Activated CD8-positive, alpha-beta memory T cell treated with anti-CD3 and anti-CD28 coated beads for 4 hours (primary cell): ENCODE data around the gene GLI3.

Source experiments
- DNase-seq, 2 donors: peaks; one replicate each; pipeline ENCODE4 v3.0.0-alpha.2; 2020; ENCODE audit warnings: low read depth in 2 of 2

The GLI3 gene

GRCh38 chr7:41930538-41931262, 306.3 kb downstream of the GLI3 start:
- no peak for DNase-seq

- DNase-seq, result no peak
Observed at GRCh38 chr7:41928781-41929180, 308.2 kb downstream of the GLI3 start.

DNA sequence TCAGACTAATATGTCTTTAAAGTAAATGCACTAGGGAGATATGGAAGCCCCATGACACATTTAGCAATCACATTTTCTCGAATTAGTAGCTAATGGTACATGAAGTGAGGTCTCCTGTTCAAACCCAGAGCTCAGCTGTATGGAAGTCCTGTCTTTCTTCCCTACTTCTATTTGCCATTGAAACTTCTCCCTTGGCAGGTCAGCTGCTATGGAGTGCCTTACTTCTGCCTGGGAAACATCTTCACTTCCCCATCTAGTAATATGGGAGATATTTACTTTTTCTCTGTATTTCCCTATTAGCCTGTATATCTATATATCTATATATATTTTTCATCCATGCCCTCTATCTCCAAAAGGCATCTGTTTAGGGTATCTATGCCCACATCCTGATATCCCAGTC, 308.8 kb downstream of the GLI3 start:
- no peak for DNase-seq

GRCh38 chr7:41927380-41927779, 309.6 kb downstream of the GLI3 start:
- no peak for DNase-seq

GRCh38 chr7:41925946-41926345, 311.1 kb downstream of the GLI3 start:
- DNase-seq, result no peak

DNA sequence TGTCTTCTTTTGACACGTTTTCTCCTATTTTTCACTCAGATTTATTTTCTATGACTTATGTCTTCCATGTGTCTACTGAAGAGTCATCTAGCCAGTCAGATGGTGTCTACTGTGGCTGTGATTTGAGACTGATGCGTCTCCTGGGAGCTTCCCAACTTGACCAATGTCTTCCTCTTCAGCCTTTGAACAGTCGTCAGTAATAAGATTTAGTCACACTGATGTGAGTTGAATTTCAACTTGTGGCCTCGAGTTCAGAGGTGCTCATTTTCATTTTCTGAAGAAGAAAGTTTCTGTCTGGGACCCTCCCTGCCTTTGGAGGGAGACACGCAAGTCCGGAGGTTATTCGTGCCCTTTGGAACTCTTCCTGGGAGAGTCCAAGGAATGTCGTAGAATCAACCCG, 312.2 kb downstream of the GLI3 start:
- DNase-seq, result no peak

- DNase-seq, result no peak
Observed at GRCh38 chr7:41922373-41922772, 314.6 kb downstream of the GLI3 start.

GRCh38 chr7:41921453-41921981, 315.5 kb downstream of the GLI3 start:
- no peak for DNase-seq

- no peak for DNase-seq
Observed at GRCh38 chr7:41918597-41918996, 318.4 kb downstream of the GLI3 start.

DNA sequence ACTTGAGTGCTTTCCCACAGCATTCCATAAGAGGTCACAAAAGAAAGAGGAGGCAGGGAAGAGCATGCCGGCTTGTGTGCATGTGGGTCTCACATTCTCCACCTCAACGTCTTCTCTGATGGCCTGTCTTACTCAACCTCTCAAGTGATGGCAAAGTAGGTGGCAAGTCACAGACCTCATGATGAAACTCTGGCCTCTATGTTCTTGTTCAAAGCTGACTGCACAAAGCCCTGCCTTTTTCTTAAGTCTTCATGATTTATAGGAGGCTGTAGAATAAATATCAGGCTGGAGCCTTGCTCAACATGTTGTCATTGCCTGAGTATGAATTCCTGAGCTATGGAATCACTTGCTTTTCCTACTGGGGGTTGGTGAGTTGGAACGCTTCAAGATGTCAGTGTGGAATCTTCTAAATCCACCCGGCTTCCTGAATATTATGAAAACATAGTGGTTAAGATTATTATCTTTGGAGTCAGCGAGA, 320.5 kb downstream of the GLI3 start:
- no peak for DNase-seq

GRCh38 chr7:41915871-41916270, 321.1 kb downstream of the GLI3 start:
- DNase-seq, result no peak

DNA sequence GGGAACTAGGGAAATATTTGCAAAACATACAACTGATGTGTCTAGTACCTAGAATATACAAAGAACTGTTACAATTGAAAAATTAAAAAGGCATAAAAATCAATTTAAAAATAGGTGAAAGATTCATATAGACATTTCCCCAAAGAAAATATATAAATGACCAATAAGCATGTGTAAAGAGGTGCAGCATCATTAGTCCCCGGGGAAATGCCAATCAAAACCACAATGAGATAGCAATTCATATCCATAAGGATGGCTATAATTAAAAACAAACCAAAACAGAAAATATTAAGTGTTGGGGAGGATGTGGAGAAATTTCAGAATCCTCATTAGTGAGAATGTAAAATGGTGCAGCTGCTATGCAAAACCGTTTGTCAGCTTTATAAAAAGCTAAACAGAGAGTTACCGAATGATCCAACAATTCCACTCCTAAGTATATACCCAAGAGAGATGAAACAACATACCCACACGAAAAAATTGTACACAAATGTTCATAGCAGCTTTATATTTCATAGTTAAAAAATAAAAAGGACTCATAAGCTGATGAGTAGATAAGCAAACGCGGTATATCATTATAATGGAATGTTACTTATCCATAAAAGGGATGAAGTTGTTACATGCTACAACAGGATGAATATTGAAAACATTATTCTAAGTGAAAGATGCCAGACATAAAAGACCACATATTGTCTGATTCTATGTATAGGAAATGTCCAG, 324.0 kb downstream of the GLI3 start:
- no peak for DNase-seq

DNA sequence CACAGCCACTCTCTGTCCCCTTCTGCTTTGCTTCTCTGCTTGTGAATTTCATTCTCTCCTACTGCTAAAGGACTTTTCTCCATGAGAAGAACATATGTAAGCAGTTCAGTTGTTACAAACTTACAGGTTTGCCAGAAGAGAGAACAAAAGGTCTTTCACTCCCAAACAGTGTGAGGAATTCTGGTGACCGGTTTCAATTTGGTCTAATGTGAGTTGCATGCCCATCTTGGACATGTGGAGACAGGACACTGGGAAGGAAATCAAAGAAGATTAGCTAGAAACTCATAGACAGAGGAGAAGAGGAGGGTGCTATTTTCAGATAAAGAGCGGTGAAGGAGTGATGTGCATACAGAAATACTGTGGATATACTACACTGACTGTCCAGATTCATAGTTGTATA, 324.6 kb downstream of the GLI3 start:
- no peak for DNase-seq

DNA sequence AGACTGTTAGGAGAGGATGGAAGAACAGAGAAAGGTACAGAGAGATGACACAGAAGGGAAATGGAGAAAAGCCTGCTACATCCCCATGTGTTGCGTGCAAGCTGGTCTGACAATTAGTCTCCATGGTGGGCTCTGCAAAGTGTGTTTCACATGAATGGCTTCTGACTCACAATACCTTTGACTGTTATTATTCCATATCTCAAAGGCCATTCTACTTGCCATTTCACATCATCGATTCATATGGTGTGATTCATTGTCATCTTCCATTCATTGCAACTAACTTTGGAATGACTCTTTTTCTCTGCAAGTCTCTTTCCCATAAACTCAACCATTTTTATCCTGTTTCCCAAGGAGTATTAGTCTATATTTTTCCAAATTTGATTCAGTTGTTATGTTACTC, 325.2 kb downstream of the GLI3 start:
- DNase-seq, result no peak
